ENCODE results near the gene DOP1A.

Gene DOP1A

DNA sequence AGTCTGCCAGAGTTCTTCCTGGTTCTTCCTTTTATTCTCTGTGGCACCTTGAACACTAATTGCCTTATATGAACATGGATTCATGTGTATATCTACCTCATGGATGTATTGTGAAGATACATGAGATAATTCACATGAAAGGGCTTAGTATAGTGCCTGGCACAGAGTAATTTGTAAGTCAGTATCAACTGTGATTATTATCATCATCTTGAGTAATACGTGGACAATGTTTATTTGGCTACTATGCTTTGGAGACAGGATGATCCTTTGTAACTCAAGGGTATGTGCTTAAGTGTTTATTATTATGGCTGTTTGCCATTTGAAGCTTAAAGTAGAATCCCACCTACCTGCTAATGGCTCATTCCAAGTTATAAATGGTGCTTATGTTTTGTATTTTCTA is 16.0 kb downstream of the DOP1A start:
- no peak for DNase-seq

DNA sequence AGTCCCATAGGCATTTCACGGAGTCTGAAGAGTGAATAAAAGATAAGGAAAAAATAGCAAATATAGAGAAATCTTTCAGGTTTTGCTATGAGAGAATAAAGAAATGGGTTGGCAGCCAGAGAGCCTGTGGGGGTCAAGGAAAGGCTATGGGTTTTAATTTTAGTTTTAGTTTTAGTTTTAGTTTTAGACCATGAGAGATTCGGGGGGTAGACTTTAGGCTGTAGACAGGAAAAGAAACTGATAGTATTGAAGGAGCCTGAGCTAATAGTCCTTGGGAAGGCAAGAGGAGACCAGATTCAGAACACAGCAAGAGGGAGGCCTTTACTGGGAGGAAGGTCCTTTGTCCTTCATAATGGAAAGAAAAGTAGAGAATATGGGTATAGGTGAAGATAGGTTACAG is 19.3 kb downstream of the DOP1A start:
- no peak for DNase-seq

DNA sequence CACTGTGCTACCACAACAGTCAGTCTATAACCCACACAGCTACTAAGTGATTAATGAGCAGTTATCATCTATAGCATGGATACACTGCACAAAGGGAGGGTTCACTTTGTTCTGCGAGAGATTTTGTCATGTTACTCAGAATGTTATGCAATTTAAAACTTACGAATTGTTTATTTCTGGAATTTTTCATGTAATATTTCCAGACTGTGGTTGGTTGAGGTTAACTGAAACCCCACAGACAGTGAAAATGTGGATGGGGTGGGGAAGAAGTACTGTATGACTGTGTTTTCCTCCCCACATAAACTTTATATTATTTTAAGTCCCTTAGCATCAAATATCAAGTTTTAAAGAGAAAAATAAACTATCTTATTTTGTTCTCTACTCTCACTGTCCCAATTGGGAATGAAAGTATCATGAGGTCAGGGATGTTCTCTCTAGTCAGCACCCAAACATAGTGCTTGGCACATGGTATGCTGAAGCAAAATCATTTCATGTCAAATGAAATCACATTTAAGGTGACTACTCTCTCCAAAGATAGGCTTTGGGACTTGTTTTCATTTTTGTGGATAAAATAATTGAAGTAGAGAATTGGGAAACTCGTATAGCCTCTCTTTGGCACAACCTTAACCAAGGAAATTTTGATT is 25.4 kb downstream of the DOP1A start:
- no peak for DNase-seq

DNA sequence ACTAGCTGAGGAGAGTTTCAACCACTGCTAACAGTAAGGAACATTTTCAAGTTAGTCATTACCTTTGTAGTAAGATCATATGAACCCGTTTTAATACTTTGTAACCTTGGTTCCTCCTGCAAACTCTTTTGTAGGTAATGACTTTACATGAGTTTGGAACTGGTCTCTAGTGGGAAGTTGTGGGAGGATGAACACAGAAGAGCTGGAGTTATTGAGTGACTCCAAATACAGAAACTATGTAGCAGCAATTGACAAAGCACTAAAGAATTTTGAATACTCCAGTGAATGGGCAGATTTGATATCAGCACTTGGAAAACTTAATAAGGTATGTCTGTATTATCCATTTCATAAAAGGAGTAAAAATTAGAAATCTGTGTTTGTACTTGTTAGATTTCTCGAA is 29.3 kb downstream of the DOP1A start:
- DNase-seq: no peak

- no peak for DNase-seq
Observed at GRCh38 chr6:83097204-83097603, 29.7 kb downstream of the DOP1A start.

- DNase-seq: no peak
Observed at GRCh38 chr6:83097675-83098074, 30.2 kb downstream of the DOP1A start.

GRCh38 chr6:83098589-83098988 is 31.1 kb downstream of the DOP1A start:
- DNase-seq: no peak

- DNase-seq: no peak
Observed at GRCh38 chr6:83108378-83108777, 40.9 kb downstream of the DOP1A start.

DNA sequence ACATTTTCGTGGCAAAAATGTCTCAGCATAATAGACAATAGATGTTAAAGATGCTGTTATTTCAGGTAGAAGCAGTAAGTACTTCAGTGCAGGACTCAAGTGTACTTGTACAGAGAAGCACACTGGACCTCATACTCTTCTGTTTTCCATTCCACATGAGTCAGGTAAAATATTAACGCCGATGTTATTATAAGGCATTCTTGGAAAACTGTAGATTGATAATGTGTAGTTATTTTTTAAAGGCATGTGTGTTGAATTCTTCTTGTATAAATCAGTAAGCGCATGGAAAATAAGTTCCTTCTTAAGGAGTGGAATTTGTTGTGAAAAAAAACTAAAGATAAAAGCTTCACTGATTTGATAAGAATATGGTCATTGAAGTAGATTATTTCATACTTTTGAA is 45.8 kb downstream of the DOP1A start:
- DNase-seq: no peak

DNA sequence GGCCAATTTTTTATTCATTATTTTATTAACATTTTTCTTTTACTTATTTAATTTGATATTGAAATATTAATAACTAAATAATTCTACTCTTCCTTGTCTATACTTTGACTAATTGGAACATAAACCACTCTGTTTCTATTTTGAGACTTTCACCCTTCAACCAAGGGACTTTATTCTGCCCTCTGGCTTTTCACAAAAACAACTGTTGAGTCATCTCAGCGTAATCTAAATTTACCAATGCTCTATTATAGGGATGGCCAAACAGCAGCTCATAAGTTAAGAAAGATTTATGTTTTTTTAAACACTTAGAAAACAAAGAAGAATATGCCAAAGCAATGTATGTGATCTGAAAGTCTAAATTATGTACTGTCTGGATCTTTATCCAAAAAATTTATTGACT is 46.7 kb downstream of the DOP1A start:
- no peak for DNase-seq

DNA sequence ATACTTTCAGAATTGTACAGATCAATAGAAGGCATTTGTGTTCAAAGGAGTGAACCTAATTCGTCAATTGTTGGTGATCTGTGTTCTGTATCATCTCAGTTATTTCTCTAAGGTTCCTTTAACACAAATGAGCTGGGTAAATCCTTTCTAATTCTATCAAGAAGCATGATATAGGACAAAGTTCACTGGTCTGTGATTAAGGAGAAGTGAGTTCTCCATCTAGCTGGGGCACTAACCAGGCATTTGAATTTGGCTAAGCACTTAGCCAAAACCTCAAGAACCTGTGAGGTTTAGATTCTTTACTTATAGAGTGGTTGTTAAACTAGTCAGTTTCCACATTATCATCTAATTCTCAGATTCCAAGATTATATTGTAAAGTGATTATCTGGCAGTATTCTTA is 50.3 kb downstream of the DOP1A start:
- no peak for DNase-seq

DNA sequence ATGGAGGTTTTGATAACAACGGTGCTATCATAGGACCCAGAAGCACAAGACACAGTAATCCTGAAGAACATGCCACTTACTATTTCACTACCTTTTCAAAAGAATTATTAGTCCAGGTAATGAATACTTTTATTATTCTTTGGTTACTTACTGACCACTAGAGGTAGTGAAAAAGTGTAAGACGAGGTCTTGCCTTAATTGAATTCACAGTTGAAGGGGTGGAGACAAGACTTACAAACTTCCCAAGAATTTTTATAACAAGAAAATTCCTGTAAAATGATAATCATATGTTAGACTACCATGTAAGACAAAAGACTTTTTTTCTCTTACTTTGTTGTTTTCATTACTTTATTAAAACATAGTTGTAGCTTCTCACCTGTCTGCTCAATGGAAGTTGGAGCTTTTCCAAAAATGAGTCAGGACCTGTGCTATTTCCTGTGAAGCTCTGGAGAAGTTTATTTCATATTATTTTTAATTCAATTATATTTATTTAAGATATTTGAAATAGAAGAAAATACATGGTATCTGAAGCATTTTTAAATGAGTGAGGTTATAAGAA is 52.4 kb downstream of the DOP1A start:
- no peak for DNase-seq

DNA sequence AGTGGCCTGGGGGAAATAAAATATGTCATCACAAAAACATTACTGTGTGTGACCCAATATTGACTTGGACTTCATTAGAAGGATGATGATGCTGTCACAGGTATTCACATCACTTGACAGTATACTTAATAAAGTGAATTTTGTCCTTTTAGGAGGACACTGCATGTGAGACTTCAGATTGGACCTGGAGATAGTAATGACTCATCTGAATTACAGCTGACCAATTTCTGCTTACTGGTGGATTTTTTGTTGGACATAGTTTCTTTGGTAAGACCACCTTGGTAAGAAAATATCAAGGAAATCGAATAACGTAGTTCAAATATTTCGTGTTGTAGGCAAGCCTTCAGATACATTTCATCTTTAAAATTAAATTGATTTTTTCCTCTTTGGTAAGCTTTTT is 57.1 kb downstream of the DOP1A start:
- DNase-seq: no peak

- DNase-seq: no peak
Observed at GRCh38 chr6:83125425-83125824, 58.0 kb downstream of the DOP1A start.

- DNase-seq: no peak
Observed at GRCh38 chr6:83126223-83126622, 58.8 kb downstream of the DOP1A start.

DNA sequence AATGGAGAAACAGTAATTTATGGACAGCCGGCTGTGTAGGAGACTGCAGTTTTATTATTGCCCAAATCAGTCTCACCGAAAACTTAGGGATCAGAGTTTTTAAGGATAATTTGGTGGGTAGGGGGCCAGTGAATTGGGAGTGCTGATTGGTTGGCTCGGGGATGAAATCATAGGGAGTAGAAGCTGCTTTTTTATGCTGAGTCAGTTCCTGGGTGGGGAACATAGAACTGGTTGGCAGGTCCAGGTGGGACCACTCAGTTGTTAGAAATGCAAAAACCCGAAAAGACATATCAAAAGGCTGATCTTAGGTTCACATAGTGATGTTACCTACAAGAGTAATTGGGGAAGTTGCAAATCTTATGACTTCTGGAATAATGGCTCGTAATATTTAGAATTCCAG is 59.3 kb downstream of the DOP1A start:
- DNase-seq: no peak

- no peak for DNase-seq
Observed at GRCh38 chr6:83127258-83127657, 59.8 kb downstream of the DOP1A start.

DNA sequence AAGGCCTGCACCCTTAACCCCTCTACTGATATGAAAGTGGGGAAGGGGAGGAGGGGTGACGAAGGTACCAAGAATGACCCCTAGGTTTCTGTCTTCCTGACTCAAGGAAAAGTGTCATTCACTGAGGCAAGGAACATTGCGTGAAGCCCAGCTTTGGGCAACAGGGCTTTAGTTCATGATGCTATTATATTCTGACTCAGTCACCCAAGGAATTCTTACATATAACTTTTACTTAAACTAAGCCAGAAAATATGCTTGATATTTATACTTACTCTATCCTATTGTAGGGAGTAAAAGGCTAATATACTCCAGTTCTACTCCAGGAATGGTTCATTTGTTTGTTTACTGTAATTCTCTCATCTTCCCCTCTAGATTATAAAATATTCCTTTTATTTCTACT is 60.5 kb downstream of the DOP1A start:
- no peak for DNase-seq

DNA sequence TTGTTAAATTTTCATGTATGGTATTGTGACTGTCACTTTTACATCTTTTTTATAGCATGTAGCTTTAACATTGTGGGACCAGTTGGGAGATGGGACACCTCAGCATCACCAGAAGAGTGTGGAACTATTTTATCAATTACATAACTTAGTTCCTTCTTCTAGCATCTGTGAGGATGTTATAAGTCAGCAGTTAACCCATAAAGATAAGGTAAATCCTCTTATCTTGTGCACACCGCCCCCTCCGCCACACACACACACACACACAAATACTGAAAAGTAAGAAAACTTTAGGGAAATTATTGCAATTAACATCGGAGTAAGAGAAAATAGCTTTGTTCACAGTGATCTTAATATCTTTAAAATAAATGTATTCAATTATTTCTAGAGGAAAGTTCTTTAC is 64.7 kb downstream of the DOP1A start:
- DNase-seq: no peak

DNA sequence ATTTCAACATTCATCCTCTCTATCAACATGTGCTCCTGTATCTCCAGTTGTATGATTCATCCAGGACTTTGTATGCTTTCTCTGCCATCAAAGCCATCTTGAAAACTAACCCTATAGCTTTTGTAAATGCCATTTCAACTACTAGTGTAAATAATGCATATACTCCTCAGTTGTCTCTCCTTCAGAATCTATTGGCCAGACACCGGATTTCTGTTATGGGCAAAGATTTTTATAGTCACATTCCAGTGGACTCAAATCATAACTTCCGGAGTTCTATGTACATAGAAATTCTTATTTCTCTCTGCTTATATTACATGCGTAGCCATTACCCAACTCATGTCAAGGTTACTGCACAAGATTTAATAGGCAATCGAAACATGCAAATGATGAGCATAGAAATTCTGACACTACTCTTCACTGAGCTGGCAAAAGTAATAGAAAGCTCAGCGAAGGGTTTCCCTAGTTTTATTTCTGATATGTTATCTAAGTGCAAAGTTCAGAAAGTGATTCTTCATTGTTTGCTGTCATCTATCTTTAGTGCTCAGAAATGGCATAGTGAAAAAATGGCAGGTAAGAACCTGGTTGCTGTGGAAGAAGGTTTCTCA is 70.7 kb downstream of the DOP1A start:
- no peak for DNase-seq

GRCh38 chr6:83138758-83139157 is 71.3 kb downstream of the DOP1A start:
- DNase-seq: no peak

DNA sequence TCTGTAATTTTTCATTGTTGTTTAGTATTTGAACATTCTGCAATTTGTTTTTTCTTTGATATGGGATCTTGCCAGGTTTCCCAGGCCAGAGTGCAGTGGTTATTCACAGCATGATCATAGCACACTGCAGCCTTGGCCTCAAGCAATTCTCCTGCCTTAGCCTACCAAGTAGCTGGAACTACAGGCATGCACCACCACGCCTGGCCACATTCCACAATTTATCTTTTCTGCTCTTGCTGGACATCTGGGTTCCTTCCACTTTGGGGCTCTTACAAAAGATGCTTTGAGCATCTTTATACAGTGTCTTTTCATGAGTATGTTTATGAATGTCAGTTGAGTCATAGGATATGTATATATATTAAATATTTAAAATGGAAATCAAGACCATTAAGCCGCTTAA is 83.6 kb downstream of the DOP1A start:
- no peak for DNase-seq

DNA sequence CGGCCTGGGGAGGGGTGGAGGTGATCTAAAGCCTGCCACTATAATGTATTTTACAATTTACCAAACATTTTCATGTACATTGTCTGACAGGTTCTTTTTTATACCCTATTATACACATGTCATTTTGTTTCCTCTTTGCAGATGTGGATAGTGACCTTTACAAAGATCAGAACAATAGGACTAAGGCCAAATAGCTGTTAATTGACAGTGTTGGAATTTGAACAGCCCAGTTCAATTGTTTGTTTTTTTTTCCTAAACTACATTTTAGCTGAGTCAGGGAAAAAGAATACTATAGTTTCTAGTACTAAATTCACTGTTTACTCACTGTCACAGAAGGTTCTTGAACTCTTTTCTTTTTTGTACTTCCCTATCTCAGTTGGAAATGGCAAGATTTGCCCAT is 85.4 kb downstream of the DOP1A start:
- DNase-seq: no peak

DNA sequence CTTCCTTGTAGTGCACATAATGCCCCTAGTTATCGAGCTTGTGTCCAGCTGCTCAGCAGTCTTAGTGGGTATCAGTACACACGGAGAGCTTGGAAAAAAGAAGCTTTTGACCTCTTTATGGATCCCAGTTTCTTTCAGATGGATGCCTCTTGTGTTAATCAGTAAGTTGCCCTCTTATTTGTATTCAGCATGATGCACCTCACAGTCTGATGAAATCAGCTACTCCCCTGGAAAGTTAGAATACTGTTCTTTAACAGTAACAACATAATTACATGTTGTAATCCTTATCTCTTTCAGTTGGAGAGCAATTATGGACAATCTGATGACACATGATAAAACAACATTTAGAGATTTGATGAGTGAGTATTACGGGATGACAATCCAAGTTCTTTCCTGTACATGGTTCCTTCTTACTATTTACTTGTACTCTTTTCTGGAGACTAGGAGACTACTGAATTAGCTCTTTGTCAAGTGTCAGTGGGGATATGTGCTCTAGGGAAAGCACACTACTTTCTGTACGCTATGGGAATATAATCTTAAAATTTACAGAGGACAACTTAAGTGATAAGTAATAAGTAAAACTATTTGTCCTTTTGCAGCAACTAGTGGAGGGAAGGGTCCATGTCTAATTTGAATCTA is 86.5 kb downstream of the DOP1A start:
- no peak for DNase-seq

GRCh38 chr6:83155794-83156193 is 88.3 kb downstream of the DOP1A start:
- DNase-seq: no peak
